Upper lobe of left lung (tissue), 4 donors: ENCODE data around the gene ACTL7B.

ENCODE experiments used
- CTCF ChIP-seq, 6 experiments: fragments of 450-650 bp in 4 of 6; fragments of 200-600 bp in 2 of 6; sonication (generic) in 2 of 6; IDR thresholded peaks; one replicate each; pipeline ENCODE4 v1.5.1; 2016 to 2019; ENCODE audit warnings: antibody characterized with exemption in 6 of 6
- EP300 ChIP-seq, 4 donors: sonication (generic); formaldehyde crosslinking; IDR thresholded peaks; one replicate each; pipeline ENCODE4 v1.5.1; 2017; ENCODE audit warnings: antibody characterized with exemption in 4 of 4, control low read depth in 2 of 4

- TF ChIP-seq EP300 (IDR thresholded peaks at IDR 0.05) = no peak
- TF ChIP-seq CTCF (IDR thresholded peaks at IDR 0.05) = no peak
Observed at GRCh38 chr9:108864446-108864845, 8.7 kb upstream of the ACTL7B start.
